GM19395 (cell line): ENCODE results near the gene CA12.
"Not testable (repeated sequence)": the region's sequence is repeated elsewhere in the genome, so short reads cannot be mapped to it uniquely, and the experiment has no call there.

ENCODE experiments used
- ATAC-seq: cut with Tn5 transposase; IDR thresholded peaks from one replicate; pipeline ENCODE4 v1.9.1; 2021; ENCODE audit warnings: mild to moderate bottlenecking, moderate library complexity; ENCODE audit not compliant: unreplicated experiment

The CA12 gene

DNA sequence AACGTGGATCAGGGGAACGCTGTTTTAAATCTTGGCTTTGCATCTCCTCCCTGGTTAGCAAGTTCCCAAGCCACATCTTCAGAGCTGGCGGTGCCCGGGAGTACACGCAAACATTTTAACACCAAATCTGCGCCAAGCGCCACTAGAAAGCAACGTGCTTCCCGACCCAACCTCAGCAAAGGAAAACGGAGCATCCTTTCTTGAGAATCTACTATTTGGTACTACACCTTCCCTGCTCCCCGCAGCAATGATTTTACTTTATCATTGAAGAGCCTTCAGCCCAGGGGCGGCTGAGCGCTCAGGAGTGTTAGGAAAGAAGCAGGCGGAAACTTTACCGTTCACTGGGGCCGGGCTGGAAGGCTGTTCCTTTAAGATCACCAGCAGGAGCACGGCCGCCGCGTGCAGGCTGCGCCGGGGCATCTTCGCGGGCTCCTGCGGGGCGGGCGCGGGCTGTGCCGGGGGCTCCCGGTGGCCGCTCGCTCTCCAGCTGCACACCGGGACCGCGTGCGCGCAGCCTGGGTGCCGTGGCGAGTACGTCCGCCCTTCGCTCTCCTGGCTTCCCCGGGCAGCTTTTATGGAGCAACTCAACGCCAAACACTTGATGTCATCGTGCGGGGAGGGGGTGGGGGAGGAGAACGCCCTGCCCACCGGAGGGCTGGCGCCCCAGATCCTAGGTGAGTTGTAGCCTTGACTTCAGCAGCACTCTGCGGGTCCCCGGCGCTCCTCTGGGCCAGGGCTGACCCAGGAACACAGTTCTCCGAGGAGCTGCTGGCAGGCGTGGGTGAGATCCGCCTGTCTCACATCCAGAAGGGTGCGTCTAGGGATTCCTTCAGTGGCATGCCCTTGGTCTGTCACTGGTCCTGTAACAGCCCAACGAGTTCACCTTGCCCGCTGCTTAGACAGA lies at the start of gene CA12:
Gene CA12, minus strand, starts transcription at position 546 of the 904 bp plus-strand sequence. Its CDS starts 126 bp downstream, at position 420.
- ATAC-seq: no peak

DNA sequence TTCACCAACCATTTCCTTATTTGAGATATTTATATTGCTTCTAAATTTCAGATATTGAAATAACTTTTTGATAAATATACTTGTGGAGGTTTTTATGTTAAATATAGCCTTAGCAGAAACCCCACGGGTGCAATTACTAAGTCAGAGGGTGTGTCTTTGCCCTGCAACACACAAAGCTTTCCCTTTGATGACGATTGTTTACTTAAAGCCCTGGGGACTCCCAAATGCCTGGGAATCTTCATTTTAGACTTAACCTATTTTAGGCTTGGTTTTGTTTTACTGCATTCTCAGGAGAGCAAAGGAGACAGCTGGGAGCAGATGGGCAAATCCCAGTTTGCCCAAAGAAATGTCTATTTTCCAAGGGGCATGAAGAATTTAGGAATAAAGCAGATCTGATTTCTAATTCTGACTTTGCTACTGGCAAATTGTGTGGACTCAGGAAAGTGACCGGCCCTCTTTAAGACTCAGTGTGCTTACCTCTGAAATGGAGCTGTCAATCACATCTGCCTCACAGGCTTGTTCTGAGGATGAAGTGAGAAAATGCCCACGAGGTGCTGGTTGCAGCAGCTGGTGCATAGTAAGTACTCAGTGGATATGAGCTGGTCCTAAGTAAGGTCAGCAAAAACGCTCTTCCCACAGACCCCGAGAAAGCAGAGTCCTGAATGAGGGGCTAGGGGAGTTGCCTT lies 49.3 kb upstream of the CA12 start:
- ATAC-seq: no peak

DNA sequence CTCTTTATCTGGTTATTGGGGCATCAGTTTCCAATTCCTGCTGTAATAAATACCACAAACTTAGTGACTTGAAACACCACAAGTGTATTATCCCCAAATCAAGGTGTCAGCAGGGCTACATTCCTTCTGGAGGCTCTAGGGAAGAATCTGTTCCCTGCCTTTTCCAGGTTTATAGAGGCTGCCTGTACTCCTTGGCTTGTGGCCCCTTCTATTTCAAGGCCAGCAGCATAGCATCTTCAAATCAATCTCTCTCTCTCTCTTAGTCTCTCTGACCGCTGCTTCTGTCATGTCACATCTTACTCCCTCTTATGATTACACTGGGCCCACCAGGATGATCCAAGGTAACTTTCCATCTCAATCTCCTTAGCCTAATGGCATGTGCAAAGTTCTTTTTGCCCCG lies 44.9 kb upstream of the CA12 start:
- no peak for ATAC-seq

DNA sequence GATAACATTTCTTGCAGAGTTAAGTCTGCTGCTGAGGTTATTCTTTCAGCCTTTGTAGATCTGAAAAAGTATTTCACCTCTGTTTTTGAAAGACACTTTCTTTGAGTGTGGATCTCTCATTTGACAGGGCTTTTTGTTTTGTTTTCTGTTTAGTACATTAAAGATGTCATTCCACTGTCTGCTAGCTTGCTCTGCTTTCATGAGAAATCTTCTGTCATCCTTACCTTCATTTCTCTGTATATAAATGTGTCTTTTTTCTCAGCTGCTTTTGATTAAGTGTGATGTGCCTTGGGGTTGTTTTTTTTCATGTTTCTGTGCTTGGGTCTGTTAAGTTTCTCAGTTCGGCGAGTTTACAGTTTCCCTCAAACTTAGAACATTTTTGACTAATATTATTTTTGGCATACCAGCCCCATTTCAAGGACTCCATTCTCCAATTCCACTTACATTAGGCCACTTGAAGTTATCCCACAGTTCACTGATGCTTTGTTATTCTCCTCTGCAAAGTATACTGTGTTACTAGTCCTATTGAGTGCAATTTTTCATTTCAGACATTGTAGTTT lies 43.9 kb upstream of the CA12 start:
- no peak for ATAC-seq

DNA sequence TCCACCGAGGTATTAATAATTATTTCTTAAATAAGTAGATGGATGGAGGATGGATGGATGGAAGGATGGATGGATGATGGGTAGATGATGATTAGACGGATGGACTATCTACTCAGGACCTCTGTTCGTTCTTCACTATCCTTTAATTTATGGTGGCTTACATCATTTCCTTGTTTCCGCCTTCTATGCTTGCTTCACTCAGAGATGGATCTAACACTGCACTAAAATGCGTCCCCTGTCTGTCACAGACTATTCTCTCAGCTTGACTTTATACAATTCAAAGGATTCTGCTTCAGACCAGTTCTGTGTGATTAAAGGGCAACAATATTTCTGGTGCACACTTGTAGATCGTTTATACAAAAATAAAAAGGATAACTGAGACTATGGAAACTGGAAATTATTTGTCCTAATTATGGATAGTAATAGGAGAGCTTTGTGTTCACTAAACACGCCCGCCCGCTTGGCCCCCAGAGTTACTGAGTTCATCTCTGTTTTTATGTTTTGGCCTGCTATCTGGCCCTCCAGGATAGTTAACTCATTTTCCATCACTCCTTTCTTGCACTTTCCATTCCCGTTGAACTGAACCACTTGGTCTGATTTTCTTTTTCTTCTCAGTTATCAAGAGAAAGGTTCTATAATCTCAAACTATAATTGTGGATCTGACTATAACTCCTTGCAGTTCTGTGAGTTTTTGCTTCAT lies 41.4 kb upstream of the CA12 start:
- ATAC-seq: no peak

DNA sequence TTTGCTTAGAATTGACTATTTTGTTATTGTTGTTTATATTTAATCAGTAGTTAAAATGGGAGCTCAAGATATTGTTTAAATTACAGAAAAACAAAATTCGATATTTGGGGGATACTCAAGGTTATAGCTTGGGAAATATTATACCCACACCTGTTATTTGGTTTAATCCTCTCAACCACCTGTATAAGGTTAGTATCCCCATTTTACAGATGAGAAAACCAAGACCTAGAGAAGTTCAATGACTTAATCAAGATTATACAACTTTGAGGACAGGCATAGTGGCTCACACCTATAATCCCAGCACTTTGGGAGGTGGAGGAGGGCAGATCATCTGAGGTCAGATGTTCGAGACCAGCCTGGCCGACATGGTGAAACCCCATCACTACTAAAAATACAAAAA lies 39.8 kb upstream of the CA12 start:
- ATAC-seq: no peak

DNA sequence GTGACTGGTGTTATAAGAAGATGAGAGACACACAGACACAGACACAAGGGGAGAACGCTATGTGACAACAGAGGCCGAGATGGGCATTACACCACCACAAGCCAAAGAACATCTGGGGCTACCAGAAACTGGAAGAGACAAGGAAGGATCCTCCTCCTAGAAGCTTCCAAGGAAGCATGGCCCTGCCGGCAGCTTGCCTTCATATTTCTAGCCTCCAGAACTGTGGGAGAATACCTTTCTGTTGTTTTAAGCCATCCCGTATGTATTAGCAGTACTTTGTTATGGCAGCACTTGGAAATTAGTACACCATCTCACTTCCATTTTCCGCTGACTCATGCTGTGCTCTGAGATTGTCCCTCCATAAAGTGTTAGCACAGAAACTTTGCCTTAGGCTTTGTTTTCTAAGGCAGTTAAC lies 38.7 kb upstream of the CA12 start:
- no peak for ATAC-seq

DNA sequence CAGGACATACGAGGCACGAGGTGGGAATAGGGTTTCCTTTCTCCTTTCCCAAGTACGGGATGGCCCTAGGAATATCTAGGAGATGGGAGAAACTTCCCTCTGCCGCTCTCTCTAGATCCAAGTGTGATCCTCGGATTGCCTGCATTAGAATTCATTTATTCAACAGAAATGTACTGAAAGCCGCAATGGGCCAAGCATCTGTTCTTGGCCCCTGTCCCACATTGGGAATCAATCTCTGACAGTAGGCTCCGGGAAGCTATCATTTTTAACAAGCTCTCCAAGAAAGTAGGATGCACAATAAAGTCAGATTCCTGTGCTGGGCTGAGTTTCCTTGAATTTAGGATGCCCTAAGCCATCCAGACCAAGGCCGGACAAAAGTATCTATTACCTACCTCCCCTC lies 37.2 kb upstream of the CA12 start:
- no peak for ATAC-seq

DNA sequence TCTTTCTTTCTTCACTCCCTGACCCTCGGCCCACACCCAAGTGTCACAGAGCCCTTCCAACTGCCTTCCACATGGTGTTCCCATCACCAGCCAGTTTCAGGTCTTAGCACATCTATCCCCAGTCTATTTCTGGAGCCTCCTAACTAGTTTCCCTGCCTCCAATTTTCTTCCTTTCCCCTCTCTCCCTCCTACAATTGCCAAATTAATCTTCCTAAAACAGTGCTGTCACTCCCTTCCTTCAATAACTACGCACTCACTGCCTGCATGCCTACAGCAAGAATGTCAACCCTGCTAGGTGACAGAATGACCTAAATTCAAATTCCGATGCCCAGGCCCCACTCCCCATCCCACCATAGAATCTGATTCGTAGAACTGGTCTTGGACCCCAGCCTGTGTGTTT lies 36.1 kb upstream of the CA12 start:
- ATAC-seq: no peak

DNA sequence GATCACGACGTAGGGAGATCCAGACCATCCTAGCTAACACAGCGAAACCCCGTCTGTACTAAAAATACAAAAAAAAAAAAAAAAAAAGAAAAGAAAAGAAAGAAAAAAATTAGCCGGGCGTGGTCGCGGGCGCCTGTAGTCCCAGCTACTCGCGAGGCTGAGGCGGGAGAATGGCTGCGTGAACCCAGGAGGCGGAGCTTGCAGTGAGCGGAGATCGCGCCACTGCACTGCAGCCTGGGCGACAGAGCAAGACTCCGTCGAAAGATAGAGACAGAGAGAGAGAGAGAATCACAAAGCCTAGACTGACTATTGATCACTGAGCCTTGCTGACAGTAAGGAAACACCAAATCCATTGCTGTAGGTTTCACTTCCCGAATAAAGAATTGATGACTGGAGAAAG lies 35.6 kb upstream of the CA12 start:
- ATAC-seq: not testable (repeated sequence)

DNA sequence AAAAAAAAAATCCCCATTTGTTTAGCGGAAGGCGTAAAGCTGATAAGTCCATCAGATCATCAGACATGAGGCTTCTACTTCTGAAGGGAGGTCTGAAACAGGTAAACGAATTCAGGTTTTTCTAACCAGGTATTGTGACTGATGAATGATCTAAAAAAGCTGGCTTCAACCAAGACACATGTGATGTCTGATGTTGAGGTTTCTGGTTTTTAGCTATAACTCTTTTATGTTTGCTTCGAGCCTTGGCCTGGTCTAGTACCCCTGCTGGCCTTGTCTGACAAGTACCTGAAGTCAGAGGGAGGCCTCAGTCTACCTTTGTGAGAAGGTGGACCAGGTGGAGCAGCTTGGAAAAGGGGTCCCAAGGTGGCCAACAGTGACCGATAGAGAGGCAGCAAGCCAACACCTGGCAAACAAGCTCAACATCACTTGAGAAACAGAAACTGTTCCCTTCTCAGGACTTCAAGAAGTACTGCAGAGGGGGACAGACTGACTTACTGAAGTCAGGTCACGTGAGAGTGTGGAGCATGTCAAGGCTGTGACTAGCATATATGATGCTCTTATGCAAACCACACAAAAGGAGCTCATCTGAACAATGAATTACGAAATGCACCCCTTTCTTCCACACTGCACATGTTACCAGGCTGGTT lies 33.0 kb upstream of the CA12 start:
- no peak for ATAC-seq

DNA sequence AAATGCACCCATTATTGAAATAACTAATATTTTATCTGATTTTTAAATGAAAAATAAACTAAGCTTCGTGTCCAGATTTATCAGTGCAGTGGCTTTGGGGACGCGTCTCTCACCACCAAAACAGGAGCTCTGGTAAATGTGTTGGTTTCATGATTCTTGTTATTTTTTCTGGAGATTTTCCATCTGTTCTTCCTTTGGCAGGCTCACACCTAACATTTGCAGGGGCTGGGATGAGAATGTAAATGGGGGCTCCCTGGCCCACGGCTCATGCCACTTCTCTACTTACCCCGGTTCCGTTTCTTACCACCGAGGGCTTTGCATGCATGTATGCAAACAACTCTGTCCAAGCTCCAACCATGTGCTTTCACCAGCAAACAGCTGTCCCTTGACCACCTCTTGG lies 30.9 kb upstream of the CA12 start:
- no peak for ATAC-seq

DNA sequence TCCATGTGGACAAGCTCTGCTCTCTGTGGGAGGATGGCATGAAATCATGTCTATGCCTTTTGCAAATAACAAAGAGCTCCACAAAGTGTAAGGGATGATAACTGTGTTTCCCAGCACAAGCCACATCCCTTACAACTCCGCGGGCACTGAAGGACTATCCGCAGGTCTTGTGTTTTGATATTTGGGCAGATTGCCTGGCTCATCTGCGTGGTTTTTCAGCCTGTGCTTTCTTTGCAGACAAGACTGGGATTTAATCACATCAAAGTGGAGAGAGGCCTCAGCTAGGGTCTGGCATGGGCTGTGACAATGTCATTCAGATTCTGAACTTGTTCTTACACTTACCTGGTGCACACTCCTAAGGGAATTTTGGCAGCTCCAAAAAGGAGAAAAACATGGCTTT lies 30.2 kb upstream of the CA12 start:
- no peak for ATAC-seq

DNA sequence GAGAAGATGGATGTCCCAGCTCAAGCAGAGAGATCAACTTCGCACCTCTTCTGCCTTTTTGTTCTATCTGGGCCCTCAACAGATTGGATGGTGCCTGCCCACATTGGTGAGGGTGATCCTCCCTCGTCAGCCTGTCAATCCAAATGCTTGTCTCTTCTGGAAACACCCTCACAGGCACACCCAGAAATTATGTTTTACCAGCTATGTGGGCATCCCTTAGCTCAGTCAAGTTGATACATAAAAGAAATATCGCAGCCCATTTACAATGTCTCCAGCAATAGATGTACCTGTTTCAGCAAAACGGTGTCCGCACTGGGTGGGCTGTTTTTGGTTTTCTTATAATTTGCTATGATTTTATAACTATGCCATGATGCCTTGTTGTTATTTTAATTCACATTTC lies 27.5 kb upstream of the CA12 start:
- ATAC-seq: no peak

DNA sequence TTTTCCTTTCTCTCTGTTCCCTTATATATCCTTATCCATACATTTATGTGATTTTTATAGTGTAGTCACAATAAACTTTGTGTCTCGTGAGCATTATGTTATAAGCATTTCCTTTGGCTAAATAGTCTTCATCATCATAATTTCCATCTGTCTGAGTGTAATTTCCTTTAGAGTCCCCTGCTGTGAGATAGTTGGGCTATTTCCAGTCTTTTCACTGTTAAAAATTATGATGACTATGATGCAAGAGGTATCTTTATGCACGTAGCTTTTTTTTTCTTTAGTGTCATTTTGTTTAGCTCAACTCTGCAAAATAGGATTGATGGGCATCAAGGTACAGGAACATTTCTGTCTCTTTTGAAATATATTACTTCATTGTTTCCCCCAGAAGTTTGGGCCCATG lies 26.9 kb upstream of the CA12 start:
- ATAC-seq: no peak

DNA sequence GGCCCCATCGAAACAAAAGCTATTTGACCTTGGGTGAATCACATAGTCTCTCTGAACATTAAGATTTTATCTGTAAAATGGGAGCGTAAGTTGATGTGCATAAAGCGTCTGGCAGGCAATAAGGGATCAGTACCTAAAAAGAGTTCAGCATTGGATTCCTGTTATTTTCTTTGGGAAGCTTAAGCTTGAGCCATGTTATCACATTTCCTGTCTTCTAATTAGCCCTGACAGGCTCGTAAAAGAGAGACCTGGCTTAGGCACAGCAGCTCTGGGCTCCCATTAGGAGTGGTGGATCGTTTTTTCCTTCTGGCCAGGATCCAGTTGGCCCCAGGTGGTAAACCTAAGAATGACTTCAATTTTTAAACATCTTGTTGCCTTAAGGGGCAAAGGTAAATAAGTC lies 26.0 kb upstream of the CA12 start:
- ATAC-seq: no peak

DNA sequence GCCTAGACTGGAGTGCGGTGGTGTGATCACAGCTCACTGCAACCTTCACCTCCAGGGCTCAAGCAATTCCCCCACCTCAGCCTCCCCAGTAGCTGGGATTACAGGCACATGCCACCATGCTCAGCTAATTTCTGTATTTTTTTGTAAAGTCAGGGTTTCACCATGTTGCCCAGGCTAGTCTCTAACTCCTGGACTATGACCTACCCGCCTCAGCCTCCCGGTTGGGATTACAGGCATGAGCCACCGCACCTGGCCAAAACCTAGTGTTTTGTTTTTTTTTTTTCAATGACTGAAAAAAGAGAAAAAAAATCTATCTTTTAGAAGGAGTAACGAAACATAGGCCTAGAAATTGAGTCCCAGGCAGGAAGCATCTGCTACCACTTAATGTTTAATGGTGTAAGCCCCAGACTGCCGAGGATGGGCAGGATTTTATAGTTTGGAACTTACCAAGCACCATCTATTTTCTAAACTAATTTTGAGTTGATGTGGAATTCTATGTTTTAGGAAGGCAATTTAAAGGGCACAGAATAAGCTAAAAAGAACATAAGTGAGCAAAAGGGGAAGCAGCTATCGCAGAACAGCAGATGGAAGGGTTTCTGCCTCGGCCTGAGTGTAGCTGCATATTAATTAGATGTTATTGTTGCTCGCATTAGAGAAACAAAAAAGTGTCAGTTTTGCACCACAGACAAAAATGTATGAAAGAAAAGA lies 24.2 kb upstream of the CA12 start:
- ATAC-seq: no peak

DNA sequence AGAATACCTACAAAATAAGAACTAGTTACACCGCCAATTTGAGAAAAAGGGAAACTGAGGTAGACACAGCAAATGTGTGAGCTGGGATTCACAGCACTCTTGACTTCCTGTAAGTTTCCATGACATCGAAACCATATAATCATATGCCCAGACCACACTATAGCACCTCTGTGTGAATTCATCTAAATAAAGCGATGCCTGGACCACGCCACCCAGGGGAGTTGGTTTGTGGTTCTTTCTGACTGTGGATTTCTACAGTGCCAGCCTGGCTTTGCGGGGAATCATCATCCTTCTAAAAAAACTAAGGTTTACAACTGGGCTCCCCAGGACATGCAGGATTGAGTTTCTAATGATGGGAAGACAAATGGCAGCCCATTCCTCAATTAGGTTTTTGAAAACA lies 23.5 kb upstream of the CA12 start:
- ATAC-seq: no peak

DNA sequence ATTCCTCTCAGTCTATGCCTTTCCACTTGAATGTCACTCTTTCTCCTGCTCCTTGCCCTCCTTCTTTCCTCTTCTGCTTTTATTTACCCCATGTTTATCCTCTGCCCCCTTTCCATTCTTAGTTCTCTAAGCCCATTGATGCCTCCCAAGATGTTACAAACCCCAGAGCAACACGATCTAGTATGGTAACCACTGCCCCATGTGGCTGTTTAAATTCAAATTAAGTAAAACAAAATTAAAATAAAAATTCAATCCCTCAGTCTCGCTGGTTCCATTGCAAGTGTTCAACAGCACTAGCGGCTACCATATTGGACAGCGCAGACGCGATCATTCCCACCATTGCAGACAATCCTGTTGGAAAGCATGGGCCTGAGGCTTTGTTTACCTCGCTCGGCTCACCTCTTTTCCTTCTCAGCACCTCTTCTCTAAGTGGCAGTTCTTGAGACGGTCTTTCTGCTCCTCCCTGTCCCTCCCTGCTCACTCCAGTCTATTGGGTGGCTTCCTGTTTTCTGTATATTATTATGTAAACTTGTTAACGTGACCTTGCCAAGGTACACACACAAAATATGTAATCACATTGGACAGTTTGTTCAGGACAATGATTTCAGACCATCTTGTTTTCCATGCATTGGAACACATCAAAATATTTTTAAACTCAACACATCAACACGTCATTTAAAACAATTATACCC lies 21.8 kb upstream of the CA12 start:
- ATAC-seq: no peak
